ENCODE measurements around the gene SIM1.

SIM1 gene

GRCh38 chr6:100379386-100379785 lies 85.3 kb downstream of the SIM1 start:
- no peaks in the 10 kb centered on the region for H3K36me3 ChIP-seq (ENCODE audit: low read depth)
- peaks cover 11% of the 10 kb centered on the region for H3K4me1 ChIP-seq (ENCODE audit: insufficient read depth, poor library complexity, severe bottlenecking)
- no peak overlapping the region for H3K4me3 ChIP-seq (ENCODE audit: severe bottlenecking)
- DNase-seq (ENCODE audit: low spot score) (no peak), ATAC-seq (ENCODE audit: low read depth) (no peak)
- H3K9me3 ChIP-seq (ENCODE audit: severe bottlenecking) = no peaks in the 10 kb centered on the region
- no peak for TF ChIP-seq CTCF (IDR thresholded peaks at IDR 0.05; ENCODE audit: poor library complexity, severe bottlenecking)
- no peaks in the 10 kb centered on the region for H3K27me3 ChIP-seq (ENCODE audit: insufficient read depth, poor library complexity, severe bottlenecking)
- no peak overlapping the region for H3K27ac ChIP-seq (ENCODE audit: poor library complexity, severe bottlenecking)

DNA sequence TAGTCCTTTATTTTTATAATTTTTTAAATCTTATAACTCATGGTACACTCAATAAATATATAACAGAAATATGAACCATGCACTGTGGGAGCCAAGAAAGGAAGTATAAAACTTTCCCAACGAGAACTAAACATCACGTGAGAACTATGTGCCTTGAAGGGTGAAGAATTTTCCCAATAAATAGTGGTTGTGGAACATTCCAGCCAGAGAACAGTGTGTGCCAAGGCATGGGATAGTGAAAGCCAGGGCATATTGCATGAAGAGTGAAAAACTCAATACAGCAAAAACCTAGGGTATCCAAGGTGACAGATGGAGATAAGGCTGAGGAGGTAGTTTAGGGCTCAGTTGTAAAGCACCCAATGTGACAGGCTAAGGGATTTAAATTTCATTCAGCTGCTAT lies 86.1 kb downstream of the SIM1 start:
- Histone ChIP-seq H3K9me3 (ENCODE audit: severe bottlenecking) (no peaks in the 10 kb centered on the region), H3K27me3 (ENCODE audit: insufficient read depth, poor library complexity, severe bottlenecking) (no peaks in the 10 kb centered on the region), H3K4me3 (ENCODE audit: severe bottlenecking) (no peak overlapping the region), H3K4me1 (ENCODE audit: insufficient read depth, poor library complexity, severe bottlenecking) (peaks cover 11% of the 10 kb centered on the region), H3K36me3 (ENCODE audit: low read depth) (no peaks in the 10 kb centered on the region), H3K27ac (ENCODE audit: poor library complexity, severe bottlenecking) (no peak overlapping the region)
- ATAC-seq (ENCODE audit: low read depth) (no peak), DNase-seq (ENCODE audit: low spot score) (no peak)
- TF ChIP-seq CTCF (IDR thresholded peaks at IDR 0.05; ENCODE audit: poor library complexity, severe bottlenecking) = no peak

DNA sequence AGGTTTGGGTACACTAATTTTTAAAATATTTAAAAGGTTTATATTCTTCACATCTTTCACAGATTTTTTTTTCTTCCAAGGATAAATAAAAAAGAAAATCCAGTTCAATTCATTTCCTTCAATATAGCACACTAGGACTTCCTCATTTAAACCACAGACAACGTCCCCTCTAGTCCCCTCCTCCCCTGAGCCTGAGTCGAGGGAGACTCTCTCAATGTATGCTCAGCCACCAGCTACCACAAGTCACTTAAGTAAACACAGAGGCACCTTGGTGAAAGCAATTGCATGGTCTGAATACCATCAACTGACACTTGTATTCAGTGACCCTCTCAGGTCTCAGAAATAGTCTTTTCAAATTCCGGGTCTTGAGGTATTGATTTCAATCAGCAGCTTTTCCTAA lies 88.6 kb downstream of the SIM1 start:
- no peak overlapping the region for H3K27ac ChIP-seq (ENCODE audit: poor library complexity, severe bottlenecking)
- DNase-seq (ENCODE audit: low spot score) (no peak), ATAC-seq (ENCODE audit: low read depth) (no peak)
- H3K36me3 ChIP-seq (ENCODE audit: low read depth) = no peaks in the 10 kb centered on the region
- H3K4me3 ChIP-seq (ENCODE audit: severe bottlenecking) = no peak overlapping the region
- no peak for TF ChIP-seq CTCF (IDR thresholded peaks at IDR 0.05; ENCODE audit: poor library complexity, severe bottlenecking)
- H3K4me1 ChIP-seq (ENCODE audit: insufficient read depth, poor library complexity, severe bottlenecking) = no peaks in the 10 kb centered on the region
- no peaks in the 10 kb centered on the region for H3K27me3 ChIP-seq (ENCODE audit: insufficient read depth, poor library complexity, severe bottlenecking)
- no peaks in the 10 kb centered on the region for H3K9me3 ChIP-seq (ENCODE audit: severe bottlenecking)

DNA sequence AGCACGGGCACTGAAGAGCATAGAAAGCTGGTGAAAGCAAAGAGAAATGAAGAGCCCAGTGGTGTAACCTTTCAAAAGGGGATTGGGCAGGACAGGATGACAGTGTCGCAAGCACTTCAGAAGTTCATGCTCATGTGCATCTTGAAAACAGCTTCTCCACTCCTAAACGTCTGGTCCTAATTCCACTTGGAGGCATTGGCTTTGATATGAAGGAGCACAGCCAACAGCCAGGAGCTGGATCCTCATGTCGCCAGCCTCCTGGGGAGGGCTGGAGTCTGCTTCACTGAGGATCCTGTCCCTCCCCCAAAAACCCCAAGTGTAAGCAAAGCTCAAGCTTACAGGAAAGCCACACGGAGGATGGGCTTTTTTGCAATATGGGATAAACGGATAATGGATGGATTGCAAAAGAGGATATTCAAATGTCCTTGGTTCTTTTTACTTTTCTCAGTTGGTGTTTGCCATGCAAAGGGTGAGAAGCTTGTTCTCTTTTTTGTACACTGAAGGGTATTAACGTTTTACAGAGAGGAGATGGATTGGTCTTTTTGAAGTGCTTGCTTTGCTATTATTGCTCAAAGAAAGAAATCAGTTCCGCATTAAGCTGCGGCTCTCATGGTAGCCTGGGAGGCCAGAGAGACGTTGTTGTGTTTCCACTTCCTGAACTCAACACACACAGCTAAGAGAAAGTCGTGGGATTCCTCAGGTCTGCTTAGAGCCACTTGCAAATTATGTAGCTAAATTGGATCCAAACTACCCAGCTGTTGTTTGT lies 92.2 kb downstream of the SIM1 start:
- Histone ChIP-seq H3K9me3 (ENCODE audit: severe bottlenecking) (no peaks in the 10 kb centered on the region), H3K4me3 (ENCODE audit: severe bottlenecking) (no peak overlapping the region), H3K27ac (ENCODE audit: poor library complexity, severe bottlenecking) (no peak overlapping the region), H3K36me3 (ENCODE audit: low read depth) (no peaks in the 10 kb centered on the region), H3K27me3 (ENCODE audit: insufficient read depth, poor library complexity, severe bottlenecking) (no peaks in the 10 kb centered on the region), H3K4me1 (ENCODE audit: insufficient read depth, poor library complexity, severe bottlenecking) (no peaks in the 10 kb centered on the region)
- ATAC-seq (ENCODE audit: low read depth) (no peak), DNase-seq (ENCODE audit: low spot score) (no peak)
- TF ChIP-seq CTCF (IDR thresholded peaks at IDR 0.05; ENCODE audit: poor library complexity, severe bottlenecking) = no peak

- ATAC-seq (ENCODE audit: low read depth) = no peak
- no peak for DNase-seq (ENCODE audit: low spot score)
- Histone ChIP-seq H3K9me3 (ENCODE audit: severe bottlenecking) (no peaks in the 10 kb centered on the region), H3K4me3 (ENCODE audit: severe bottlenecking) (no peak overlapping the region), H3K27me3 (ENCODE audit: insufficient read depth, poor library complexity, severe bottlenecking) (no peaks in the 10 kb centered on the region), H3K4me1 (ENCODE audit: insufficient read depth, poor library complexity, severe bottlenecking) (no peaks in the 10 kb centered on the region), H3K27ac (ENCODE audit: poor library complexity, severe bottlenecking) (no peak overlapping the region), H3K36me3 (ENCODE audit: low read depth) (no peaks in the 10 kb centered on the region)
- no peak for TF ChIP-seq CTCF (IDR thresholded peaks at IDR 0.05; ENCODE audit: poor library complexity, severe bottlenecking)
Measured at GRCh38 chr6:100371591-100371990, 93.1 kb downstream of the SIM1 start.

Measured in RWPE2 (cell line).